ENCODE data around the gene EFHC1. TPM values are rescaled to one million over a fixed set of nuclear protein-coding genes. Genes with fewer than 3 reads are reported as not detected.
"Not testable (repeated sequence)": the region's sequence is repeated elsewhere in the genome, so short reads cannot be mapped to it uniquely, and the experiment has no call there.

The EFHC1 gene
- polyA plus RNA-seq, 1 donor (not counting 4 experiments of a cell fraction or from before 2014, with no cell fraction given): 20.5 TPM

GRCh38 chr6:52426667-52427066 lies 6.5 kb downstream of the EFHC1 start:
- Histone ChIP-seq H3K4me2 (ENCODE audit: control insufficient read depth, extremely low read depth, insufficient read depth, low read depth, low read length) (no peak overlapping the region), H3K9me3 (ENCODE audit: control insufficient read depth, low read depth, low read length) (no peaks in the 10 kb centered on the region), H3K36me3 (ENCODE audit: control insufficient read depth in 2 of 2, extremely low read depth in 1 of 2, insufficient read depth in 2 of 2, low read length in 2 of 2) (no peaks in the 10 kb centered on the region), H3K9ac (ENCODE audit: control insufficient read depth, extremely low read depth, insufficient read depth, low read length) (no peak overlapping the region), H3K27ac (ENCODE audit: control insufficient read depth, insufficient read depth, low read length) (no peak overlapping the region), H3K4me3 (ENCODE audit: control insufficient read depth in 2 of 3, extremely low read depth in 1 of 3, insufficient read depth in 2 of 3, low read depth in 1 of 3, low read length in 3 of 3) (no peak overlapping the region), H3K79me2 (ENCODE audit: control insufficient read depth, insufficient read depth, low read length) (no peaks in the 10 kb centered on the region), H3K4me1 (ENCODE audit: control insufficient read depth, extremely low read depth, insufficient read depth, low read length) (peaks cover 19% of the 10 kb centered on the region), H3K9me1 (ENCODE audit: control insufficient read depth, extremely low read depth, insufficient read depth, low read length) (no peaks in the 10 kb centered on the region), H2AFZ (ENCODE audit: control insufficient read depth, low read length) (no peak overlapping the region), H4K20me1 (ENCODE audit: control insufficient read depth, extremely low read depth, insufficient read depth, low read length) (no peaks in the 10 kb centered on the region), H3K27me3 (ENCODE audit: control insufficient read depth, extremely low read depth, insufficient read depth, low read length) (no peaks in the 10 kb centered on the region)
- no peak for TF ChIP-seq CTCF (optimal IDR thresholded peaks at IDR 0.05 in 1 of 3, IDR thresholded peaks at IDR 0.05 in 1 of 3, conservative IDR thresholded peaks at IDR 0.05 in 1 of 3; ENCODE audit: extremely low read depth in 1 of 3, insufficient read depth in 2 of 3, low read length in 3 of 3)
- TF ChIP-seq EZH2 (IDR thresholded peaks at IDR 0.05; ENCODE audit: low read length): no peak
- dilution Hi-C loops (cut with MboI; ENCODE audit: extremely low pct_ligation_motif_present, low sequenced_read_pairs): no loop called here
- DNase-seq (ENCODE audit: low read depth, low spot score): no peak
- FAIRE-seq: no peak

- H3K27me3 ChIP-seq (ENCODE audit: control insufficient read depth, extremely low read depth, insufficient read depth, low read length); H3K9me1 ChIP-seq (ENCODE audit: control insufficient read depth, extremely low read depth, insufficient read depth, low read length); H3K9ac ChIP-seq (ENCODE audit: control insufficient read depth, extremely low read depth, insufficient read depth, low read length); H4K20me1 ChIP-seq (ENCODE audit: control insufficient read depth, extremely low read depth, insufficient read depth, low read length); DNase-seq (ENCODE audit: low read depth, low spot score); FAIRE-seq; H3K79me2 ChIP-seq (ENCODE audit: control insufficient read depth, insufficient read depth, low read length); H2AFZ ChIP-seq (ENCODE audit: control insufficient read depth, low read length); H3K27ac ChIP-seq (ENCODE audit: control insufficient read depth, insufficient read depth, low read length); dilution Hi-C loops (cut with MboI; ENCODE audit: extremely low pct_ligation_motif_present, low sequenced_read_pairs); H3K4me1 ChIP-seq (ENCODE audit: control insufficient read depth, extremely low read depth, insufficient read depth, low read length); H3K4me2 ChIP-seq (ENCODE audit: control insufficient read depth, extremely low read depth, insufficient read depth, low read depth, low read length); H3K4me3 ChIP-seq (ENCODE audit: control insufficient read depth in 2 of 3, extremely low read depth in 1 of 3, insufficient read depth in 2 of 3, low read depth in 1 of 3, low read length in 3 of 3); H3K36me3 ChIP-seq (ENCODE audit: control insufficient read depth in 2 of 2, extremely low read depth in 1 of 2, insufficient read depth in 2 of 2, low read length in 2 of 2); H3K9me3 ChIP-seq (ENCODE audit: control insufficient read depth, low read depth, low read length): not testable (repeated sequence)
Measured at GRCh38 chr6:52433294-52433693, 13.2 kb downstream of the EFHC1 start.

- Histone ChIP-seq H3K9me3 (ENCODE audit: control insufficient read depth, low read depth, low read length) (no peaks in the 10 kb centered on the region), H3K36me3 (ENCODE audit: control insufficient read depth in 2 of 2, extremely low read depth in 1 of 2, insufficient read depth in 2 of 2, low read length in 2 of 2) (no peaks in the 10 kb centered on the region), H3K9ac (ENCODE audit: control insufficient read depth, extremely low read depth, insufficient read depth, low read length) (no peak overlapping the region), H3K9me1 (ENCODE audit: control insufficient read depth, extremely low read depth, insufficient read depth, low read length) (no peaks in the 10 kb centered on the region), H2AFZ (ENCODE audit: control insufficient read depth, low read length) (no peak overlapping the region), H3K4me3 (ENCODE audit: control insufficient read depth in 2 of 3, extremely low read depth in 1 of 3, insufficient read depth in 2 of 3, low read depth in 1 of 3, low read length in 3 of 3) (no peak overlapping the region), H3K79me2 (ENCODE audit: control insufficient read depth, insufficient read depth, low read length) (no peaks in the 10 kb centered on the region), H3K27me3 (ENCODE audit: control insufficient read depth, extremely low read depth, insufficient read depth, low read length) (no peaks in the 10 kb centered on the region), H3K27ac (ENCODE audit: control insufficient read depth, insufficient read depth, low read length) (no peak overlapping the region), H3K4me1 (ENCODE audit: control insufficient read depth, extremely low read depth, insufficient read depth, low read length) (no peaks in the 10 kb centered on the region), H4K20me1 (ENCODE audit: control insufficient read depth, extremely low read depth, insufficient read depth, low read length) (no peaks in the 10 kb centered on the region), H3K4me2 (ENCODE audit: control insufficient read depth, extremely low read depth, insufficient read depth, low read depth, low read length) (no peak overlapping the region)
- TF ChIP-seq CTCF (optimal IDR thresholded peaks at IDR 0.05 in 1 of 3, IDR thresholded peaks at IDR 0.05 in 1 of 3, conservative IDR thresholded peaks at IDR 0.05 in 1 of 3; ENCODE audit: extremely low read depth in 1 of 3, insufficient read depth in 2 of 3, low read length in 3 of 3) (no peak), EZH2 (IDR thresholded peaks at IDR 0.05; ENCODE audit: low read length) (no peak)
- FAIRE-seq (no peak), DNase-seq (ENCODE audit: low read depth, low spot score) (no peak)
- dilution Hi-C loops (cut with MboI; ENCODE audit: extremely low pct_ligation_motif_present, low sequenced_read_pairs): no loop called here
Measured at GRCh38 chr6:52435345-52435744, 15.2 kb downstream of the EFHC1 start.

All from keratinocyte (primary cell).